ENCODE measurements around the gene BMP6.

DNA sequence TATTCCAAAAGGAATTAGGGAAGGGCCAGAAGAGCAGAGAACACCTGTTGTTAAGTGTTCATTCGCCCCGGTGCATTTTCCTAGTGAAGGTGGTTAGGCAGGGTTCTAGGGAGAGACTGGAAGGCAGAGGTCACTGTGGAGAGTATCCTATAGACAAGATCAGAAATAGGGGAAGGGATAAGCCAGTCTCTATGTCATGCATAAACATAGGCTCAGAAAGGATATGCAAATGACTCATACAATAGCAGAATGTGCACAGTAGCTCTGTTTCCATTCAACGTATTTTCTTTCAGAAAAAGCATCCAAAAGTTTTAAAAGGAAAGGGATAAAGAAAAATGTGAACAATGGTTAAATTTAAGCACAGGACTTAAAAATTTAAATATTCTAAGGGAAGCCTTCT, 47.4 kb downstream of the BMP6 start:
- TF ChIP-seq, protein P1, sequence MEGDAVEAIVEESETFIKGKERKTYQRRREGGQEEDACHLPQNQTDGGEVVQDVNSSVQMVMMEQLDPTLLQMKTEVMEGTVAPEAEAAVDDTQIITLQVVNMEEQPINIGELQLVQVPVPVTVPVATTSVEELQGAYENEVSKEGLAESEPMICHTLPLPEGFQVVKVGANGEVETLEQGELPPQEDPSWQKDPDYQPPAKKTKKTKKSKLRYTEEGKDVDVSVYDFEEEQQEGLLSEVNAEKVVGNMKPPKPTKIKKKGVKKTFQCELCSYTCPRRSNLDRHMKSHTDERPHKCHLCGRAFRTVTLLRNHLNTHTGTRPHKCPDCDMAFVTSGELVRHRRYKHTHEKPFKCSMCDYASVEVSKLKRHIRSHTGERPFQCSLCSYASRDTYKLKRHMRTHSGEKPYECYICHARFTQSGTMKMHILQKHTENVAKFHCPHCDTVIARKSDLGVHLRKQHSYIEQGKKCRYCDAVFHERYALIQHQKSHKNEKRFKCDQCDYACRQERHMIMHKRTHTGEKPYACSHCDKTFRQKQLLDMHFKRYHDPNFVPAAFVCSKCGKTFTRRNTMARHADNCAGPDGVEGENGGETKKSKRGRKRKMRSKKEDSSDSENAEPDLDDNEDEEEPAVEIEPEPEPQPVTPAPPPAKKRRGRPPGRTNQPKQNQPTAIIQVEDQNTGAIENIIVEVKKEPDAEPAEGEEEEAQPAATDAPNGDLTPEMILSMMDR (IDR thresholded peaks at IDR 0.05): no peak
- TF ChIP-seq POLR2A (IDR thresholded peaks at IDR 0.05): no peak

Measured in heart left ventricle (tissue), 13 donors.